ENCODE measurements around the gene TMEM129. TPM values are rescaled to one million over a fixed set of nuclear protein-coding genes. Genes with fewer than 3 reads are reported as not detected.

The TMEM129 gene
- polyA plus RNA-seq, 1 donor from 2014 or later = 42.1 TPM

GRCh38 chr4:1740021-1740545, 19.0 kb upstream of the TMEM129 start:
- H3F3A ChIP-seq (ENCODE audit: insufficient read depth, low read length, poor library complexity, severe bottlenecking) = no peaks in the 10 kb centered on the region
- H3K9me3 ChIP-seq (ENCODE audit: low read length) = no peaks in the 10 kb centered on the region
- H3K36me3 ChIP-seq (ENCODE audit: insufficient read depth, low read length) = no peaks in the 10 kb centered on the region
- H2AFZ ChIP-seq (ENCODE audit: low read depth, low read length) = no peak overlapping the region
- H4K20me1 ChIP-seq (ENCODE audit: insufficient read depth) = no peaks in the 10 kb centered on the region
- H3K27me3 ChIP-seq (ENCODE audit: insufficient read depth, low read depth, low read length) = no peaks in the 10 kb centered on the region
- H3K9me2 ChIP-seq (ENCODE audit: insufficient read depth, low read length) = no peaks in the 10 kb centered on the region
- H3K4me2 ChIP-seq (ENCODE audit: low read length) = no peak overlapping the region
- TF ChIP-seq EP300 (conservative IDR thresholded peaks at IDR 0.05; ENCODE audit: poor library complexity, severe bottlenecking) = no peak
- TF ChIP-seq SMC3 (conservative IDR thresholded peaks at IDR 0.05; ENCODE audit: poor library complexity) = no peak
- TF ChIP-seq CTCF (IDR thresholded peaks at IDR 0.05; ENCODE audit: poor library complexity, severe bottlenecking) = no peak
- no peak for TF ChIP-seq RAD21 (conservative IDR thresholded peaks at IDR 0.05)
- no peak for TF ChIP-seq POLR2AphosphoS5 (IDR thresholded peaks at IDR 0.05)
- no peak for TF ChIP-seq MXI1 (conservative IDR thresholded peaks at IDR 0.05; ENCODE audit: poor library complexity, severe bottlenecking)
- no peak for TF ChIP-seq TAF1 (IDR thresholded peaks at IDR 0.05; ENCODE audit: low read depth)
- no peak for TF ChIP-seq EZH2 (IDR thresholded peaks at IDR 0.05; ENCODE audit: borderline replicate concordance, insufficient read depth, low read length, poor library complexity, severe bottlenecking)
- no peak for TF ChIP-seq REST (IDR thresholded peaks at IDR 0.05; ENCODE audit: borderline replicate concordance)
- H3K27ac ChIP-seq (ENCODE audit: low read length) = no peak overlapping the region
- no peak overlapping the region for H3K4me3 ChIP-seq (ENCODE audit: low read length)
- H3K9ac ChIP-seq (ENCODE audit: low read length) = no peak overlapping the region
- no peaks in the 10 kb centered on the region for H3K79me2 ChIP-seq (replicated peaks; ENCODE audit: insufficient read depth, low read length)

GRCh38 chr4:1739358-1739757, 18.2 kb upstream of the TMEM129 start:
- Histone ChIP-seq H3F3A (ENCODE audit: insufficient read depth, low read length, poor library complexity, severe bottlenecking) (no peaks in the 10 kb centered on the region), H3K4me3 (ENCODE audit: low read length) (no peak overlapping the region), H3K9ac (ENCODE audit: low read length) (no peak overlapping the region), H3K9me2 (ENCODE audit: insufficient read depth, low read length) (no peaks in the 10 kb centered on the region), H4K20me1 (ENCODE audit: insufficient read depth) (no peaks in the 10 kb centered on the region), H3K36me3 (ENCODE audit: insufficient read depth, low read length) (no peaks in the 10 kb centered on the region), H3K9me3 (ENCODE audit: low read length) (no peaks in the 10 kb centered on the region), H3K27me3 (ENCODE audit: insufficient read depth, low read depth, low read length) (no peaks in the 10 kb centered on the region), H3K79me2 (replicated peaks; ENCODE audit: insufficient read depth, low read length) (no peaks in the 10 kb centered on the region), H3K4me2 (ENCODE audit: low read length) (no peak overlapping the region), H2AFZ (ENCODE audit: low read depth, low read length) (no peak overlapping the region), H3K27ac (ENCODE audit: low read length) (no peak overlapping the region)
- TF ChIP-seq SMC3 (conservative IDR thresholded peaks at IDR 0.05; ENCODE audit: poor library complexity) = no peak
- TF ChIP-seq EP300 (conservative IDR thresholded peaks at IDR 0.05; ENCODE audit: poor library complexity, severe bottlenecking) = no peak
- no peak for TF ChIP-seq RAD21 (conservative IDR thresholded peaks at IDR 0.05)
- no peak for TF ChIP-seq EZH2 (IDR thresholded peaks at IDR 0.05; ENCODE audit: borderline replicate concordance, insufficient read depth, low read length, poor library complexity, severe bottlenecking)
- TF ChIP-seq CTCF (IDR thresholded peaks at IDR 0.05; ENCODE audit: poor library complexity, severe bottlenecking) = no peak
- TF ChIP-seq POLR2AphosphoS5 (IDR thresholded peaks at IDR 0.05) = no peak
- no peak for TF ChIP-seq REST (IDR thresholded peaks at IDR 0.05; ENCODE audit: borderline replicate concordance)
- TF ChIP-seq MXI1 (conservative IDR thresholded peaks at IDR 0.05; ENCODE audit: poor library complexity, severe bottlenecking) = no peak
- TF ChIP-seq TAF1 (IDR thresholded peaks at IDR 0.05; ENCODE audit: low read depth) = no peak
